IPS-20b (cell line): ENCODE results near the gene GRM7.

Experiments used
- H3K27ac ChIP-seq: one replicate; pipeline ENCODE4 v1.5.1; 2013; ENCODE audit warnings: low read length
- H3K27me3 ChIP-seq: 2 replicates; pipeline ENCODE4 v1.6.1; 2013; ENCODE audit warnings: mild to moderate bottlenecking, low read length, inconsistent platforms; ENCODE audit not compliant: insufficient read depth
- H3K36me3 ChIP-seq: 2 replicates; pipeline ENCODE4 v1.6.1; 2013; ENCODE audit warnings: low read depth, mild to moderate bottlenecking, inconsistent platforms, low read length, moderate library complexity; ENCODE audit not compliant: insufficient read depth
- H3K4me1 ChIP-seq: 2 replicates; pipeline ENCODE4 v1.6.1; 2013; ENCODE audit warnings: mild to moderate bottlenecking, control low read depth, inconsistent platforms, low read length, moderate library complexity; ENCODE audit not compliant: insufficient read depth
- H3K4me3 ChIP-seq: 2 replicates; pipeline ENCODE4 v1.5.1; 2013; ENCODE audit warnings: mild to moderate bottlenecking, low read length, inconsistent platforms
- H3K9ac ChIP-seq: 2 replicates; pipeline ENCODE4 v1.6.1; 2013; ENCODE audit warnings: low read depth, mild to moderate bottlenecking, inconsistent platforms, low read length, moderate library complexity
- H3K9me3 ChIP-seq: 2 replicates; pipeline ENCODE4 v1.6.1; 2013; ENCODE audit warnings: mild to moderate bottlenecking, low read depth, low read length, inconsistent platforms; ENCODE audit not compliant: insufficient read depth

GRM7 gene

GRCh38 chr3:7520059-7520458 lies 659.1 kb downstream of the GRM7 start:
- no peak overlapping the region for H3K4me3 ChIP-seq
- H3K4me1 ChIP-seq = no peaks in the 10 kb centered on the region
- no peaks in the 10 kb centered on the region for H3K36me3 ChIP-seq
- H3K9me3 ChIP-seq = no peaks in the 10 kb centered on the region
- no peaks in the 10 kb centered on the region for H3K27me3 ChIP-seq
- no peak overlapping the region for H3K9ac ChIP-seq
- H3K27ac ChIP-seq = no peak overlapping the region

GRCh38 chr3:7520593-7520992 lies 659.7 kb downstream of the GRM7 start:
- H3K4me3 ChIP-seq = no peak overlapping the region
- no peak overlapping the region for H3K9ac ChIP-seq
- 0 out of 2 replicates have a peak, but pooled peaks cover 4% of the 10 kb centered on the region for H3K9me3 ChIP-seq
- no peak overlapping the region for H3K27ac ChIP-seq
- no peaks in the 10 kb centered on the region for H3K36me3 ChIP-seq
- no peaks in the 10 kb centered on the region for H3K4me1 ChIP-seq
- H3K27me3 ChIP-seq = no peaks in the 10 kb centered on the region

GRCh38 chr3:7536510-7536909 lies 675.6 kb downstream of the GRM7 start:
- Histone ChIP-seq H3K4me1 (no peaks in the 10 kb centered on the region), H3K27ac (no peak overlapping the region), H3K9me3 (no peaks in the 10 kb centered on the region), H3K4me3 (no peak overlapping the region), H3K27me3 (no peaks in the 10 kb centered on the region), H3K36me3 (no peaks in the 10 kb centered on the region), H3K9ac (no peak overlapping the region)

GRCh38 chr3:7536921-7537320 lies 676.0 kb downstream of the GRM7 start:
- no peaks in the 10 kb centered on the region for H3K9me3 ChIP-seq
- no peaks in the 10 kb centered on the region for H3K27me3 ChIP-seq
- no peak overlapping the region for H3K9ac ChIP-seq
- H3K27ac ChIP-seq = no peak overlapping the region
- H3K4me3 ChIP-seq = no peak overlapping the region
- no peaks in the 10 kb centered on the region for H3K4me1 ChIP-seq
- no peaks in the 10 kb centered on the region for H3K36me3 ChIP-seq

GRCh38 chr3:7543294-7543880 lies 682.5 kb downstream of the GRM7 start:
- Histone ChIP-seq H3K36me3 (no peaks in the 10 kb centered on the region), H3K27ac (no peak overlapping the region), H3K4me1 (no peaks in the 10 kb centered on the region), H3K27me3 (no peaks in the 10 kb centered on the region), H3K4me3 (no peak overlapping the region), H3K9ac (no peak overlapping the region), H3K9me3 (no peaks in the 10 kb centered on the region)

- no peak overlapping the region for H3K9ac ChIP-seq
- no peaks in the 10 kb centered on the region for H3K4me1 ChIP-seq
- H3K36me3 ChIP-seq = no peaks in the 10 kb centered on the region
- H3K27me3 ChIP-seq = no peaks in the 10 kb centered on the region
- no peak overlapping the region for H3K27ac ChIP-seq
- H3K4me3 ChIP-seq = no peak overlapping the region
- no peaks in the 10 kb centered on the region for H3K9me3 ChIP-seq
Observed at GRCh38 chr3:7545334-7545733, 684.4 kb downstream of the GRM7 start.

GRCh38 chr3:7546253-7546652 lies 685.3 kb downstream of the GRM7 start:
- no peaks in the 10 kb centered on the region for H3K36me3 ChIP-seq
- H3K27ac ChIP-seq = no peak overlapping the region
- no peak overlapping the region for H3K9ac ChIP-seq
- H3K27me3 ChIP-seq = no peaks in the 10 kb centered on the region
- H3K9me3 ChIP-seq = no peaks in the 10 kb centered on the region
- H3K4me1 ChIP-seq = no peaks in the 10 kb centered on the region
- H3K4me3 ChIP-seq = no peak overlapping the region

GRCh38 chr3:7547826-7548225 lies 686.9 kb downstream of the GRM7 start:
- no peak overlapping the region for H3K9ac ChIP-seq
- no peaks in the 10 kb centered on the region for H3K36me3 ChIP-seq
- no peaks in the 10 kb centered on the region for H3K4me1 ChIP-seq
- peaks cover 12% of the 10 kb centered on the region; the same call in 1 of the 2 replicates for H3K9me3 ChIP-seq
- no peaks in the 10 kb centered on the region for H3K27me3 ChIP-seq
- H3K4me3 ChIP-seq = no peak overlapping the region
- H3K27ac ChIP-seq = no peak overlapping the region

GRCh38 chr3:7562892-7563291 lies 702.0 kb downstream of the GRM7 start:
- no peak overlapping the region for H3K4me3 ChIP-seq
- no peaks in the 10 kb centered on the region for H3K36me3 ChIP-seq
- no peak overlapping the region for H3K27ac ChIP-seq
- H3K9me3 ChIP-seq = no peaks in the 10 kb centered on the region
- H3K27me3 ChIP-seq = no peaks in the 10 kb centered on the region
- H3K4me1 ChIP-seq = peaks cover 7% of the 10 kb centered on the region; the same call in 1 of the 2 replicates
- H3K9ac ChIP-seq = no peak overlapping the region

GRCh38 chr3:7565574-7565973 lies 704.7 kb downstream of the GRM7 start:
- Histone ChIP-seq H3K27me3 (no peaks in the 10 kb centered on the region), H3K4me1 (peaks cover 7% of the 10 kb centered on the region; the same call in 1 of the 2 replicates), H3K36me3 (no peaks in the 10 kb centered on the region), H3K27ac (no peak overlapping the region), H3K4me3 (no peak overlapping the region), H3K9ac (no peak overlapping the region), H3K9me3 (no peaks in the 10 kb centered on the region; the same call in 1 of the 2 replicates)

- Histone ChIP-seq H3K27ac (no peak overlapping the region), H3K4me3 (no peak overlapping the region), H3K9ac (no peak overlapping the region), H3K9me3 (peaks cover 3% of the 10 kb centered on the region; the same call in 1 of the 2 replicates), H3K4me1 (0 out of 2 replicates have a peak, but pooled peaks cover 2% of the 10 kb centered on the region), H3K36me3 (no peaks in the 10 kb centered on the region), H3K27me3 (no peaks in the 10 kb centered on the region)
Observed at GRCh38 chr3:7567160-7567559, 706.2 kb downstream of the GRM7 start.

GRCh38 chr3:7568526-7569184 lies 707.7 kb downstream of the GRM7 start:
- Histone ChIP-seq H3K27ac (no peak overlapping the region), H3K9ac (no peak overlapping the region), H3K4me1 (no peaks in the 10 kb centered on the region), H3K9me3 (peaks cover 3% of the 10 kb centered on the region; the same call in 1 of the 2 replicates), H3K27me3 (no peaks in the 10 kb centered on the region), H3K36me3 (no peaks in the 10 kb centered on the region), H3K4me3 (no peak overlapping the region)
